Small intestine (tissue), 7 donors: ENCODE measurements around the gene CDK14. TPM values are rescaled to one million over a fixed set of nuclear protein-coding genes. Genes with fewer than 3 reads are reported as not detected.
A peak's percentile ranks its signal among the peaks of the same experiment; 100 is the strongest.
"Not testable (repeated sequence)": the region's sequence is repeated elsewhere in the genome, so short reads cannot be mapped to it uniquely, and the experiment has no call there.

Experiments
- DNase-seq, 2 donors: peaks; one replicate each; pipeline versions ENCODE4 v3.0.0 to v3.0.0-alpha.2; 2013
- FAIRE-seq: peaks from 2 replicates; lab custom pipeline; 2012; peaks lifted over from hg19 to GRCh38; lab: Jason Lieb, UNC
- H3K27ac ChIP-seq, 3 donors: one replicate each; pipeline ENCODE4 v1.5.1; 2013; ENCODE audit warnings: low read length in 2 of 3, mild to moderate bottlenecking in 2 of 3, control low read depth in 1 of 3, inconsistent platforms in 1 of 3, low read depth in 1 of 3, moderate library complexity in 1 of 3
- H3K27me3 ChIP-seq, 3 donors: one replicate each; pipeline ENCODE4 v1.6.1; 2013; ENCODE audit warnings: low read length in 3 of 3, inconsistent platforms in 1 of 3; ENCODE audit not compliant: control insufficient read depth in 3 of 3, insufficient read depth in 3 of 3
- H3K36me3 ChIP-seq, 3 donors: one replicate each; pipeline ENCODE4 v1.6.1; 2013; ENCODE audit warnings: low read length in 3 of 3, inconsistent platforms in 1 of 3, low read depth in 1 of 3, mild to moderate bottlenecking in 1 of 3, moderate library complexity in 1 of 3; ENCODE audit not compliant: control insufficient read depth in 3 of 3, insufficient read depth in 2 of 3
- H3K4me1 ChIP-seq, 3 donors: one replicate each; pipeline ENCODE4 v1.6.1; 2013; ENCODE audit warnings: low read length in 2 of 3, inconsistent platforms in 1 of 3, low read depth in 1 of 3, mild to moderate bottlenecking in 1 of 3, moderate library complexity in 1 of 3; ENCODE audit not compliant: control insufficient read depth in 3 of 3, insufficient read depth in 2 of 3
- H3K4me3 ChIP-seq, 3 donors: one replicate each; pipeline ENCODE4 v1.5.1; 2013; ENCODE audit warnings: low read length in 3 of 3, control low read depth in 1 of 3, inconsistent platforms in 1 of 3, low read depth in 1 of 3, mild to moderate bottlenecking in 1 of 3, moderate library complexity in 1 of 3
- H3K9me3 ChIP-seq, 2 donors: one replicate each; pipeline ENCODE4 v1.6.1; 2013; ENCODE audit warnings: low read depth in 1 of 2, low read length in 1 of 2; ENCODE audit not compliant: control insufficient read depth in 2 of 2, insufficient read depth in 1 of 2
- WGBS, 3 donors: extraction: QIAGEN DNeasy Blood & Tissue Kit; methylation state at CpG; one replicate each; pipeline ENCODE4 v1.1.7; 2013; 5-methylcytosine and 5-hydroxymethylcytosine counted together
- polyA plus RNA-seq, 4 donors: library from polyadenylated mRNA; stranded (reverse) in 3 of 4; unstranded in 1 of 4; fragments of 200-250 nt in 3 of 4; fragments of 120-200 nt in 1 of 4; gene quantifications; one replicate each; pipeline versions ENCODE4 v1.2.1 to v1.2.3, GENCODE V29; 2013
- donor health status: healthy with polysubstance abuse.
- donor health status: control.
- donor health status: control.
- donor health status: Bipolar disorder and iron deficiency.
- donor health status: healthy.

The CDK14 gene
- polyA plus RNA-seq, 4 donors, result 1.1 to 6.3 (median 2.0) TPM; not detected in 1

GRCh38 chr7:90764848-90765570 lies 168.9 kb downstream of the CDK14 start:
- H3K4me1 ChIP-seq, result peaks cover 0 to 23% (median 0%) of the 10 kb centered on the region in 3 donors
- no peaks in the 10 kb centered on the region for H3K36me3 ChIP-seq
- WGBS, 3 donors, result 83 to 88% (median 87%) methylated on average over 2 of the region's 2 CpGs
- DNase-seq (peak in 1 of 2 donors; percentile 33), FAIRE-seq (no peak)
- H3K9me3 ChIP-seq, result no peaks in the 10 kb centered on the region
- H3K27me3 ChIP-seq, result no peaks in the 10 kb centered on the region
- H3K27ac ChIP-seq, result no peak overlapping the region
- H3K4me3 ChIP-seq, result no peak overlapping the region

- DNase-seq, result peak; percentile 81 to 83
- H3K27me3 ChIP-seq, result no peaks in the 10 kb centered on the region
- no peaks in the 10 kb centered on the region for H3K36me3 ChIP-seq
- peaks cover 0 to 23% (median 0%) of the 10 kb centered on the region in 3 donors for H3K4me1 ChIP-seq
- FAIRE-seq, result no peak
- WGBS, 3 donors, result 56 to 70% (median 68%) methylated on average over 7 of the region's 7 CpGs
- H3K27ac ChIP-seq, result peak overlapping the region in 2 of 3 donors; percentile 39 to 73
- peaks cover 0 to 10% of the 10 kb centered on the region in 2 donors for H3K9me3 ChIP-seq
- H3K4me3 ChIP-seq, result no peak overlapping the region
These were observed 170.9 kb downstream of the CDK14 start for GRCh38 chr7:90766814-90767564.

- Histone ChIP-seq H3K36me3 (no peaks in the 10 kb centered on the region), H3K27ac (peak overlapping the region in 1 of 3 donors; percentile 73), H3K4me1 (peaks cover 0 to 23% (median 0%) of the 10 kb centered on the region in 3 donors), H3K9me3 (peaks cover 0 to 10% of the 10 kb centered on the region in 2 donors), H3K4me3 (no peak overlapping the region), H3K27me3 (no peaks in the 10 kb centered on the region)
- no peak for DNase-seq
- FAIRE-seq, result no peak
- WGBS, 3 donors, result 73 to 80% (median 77%) methylated on average over 6 of the region's 6 CpGs
These were observed 172.2 kb downstream of the CDK14 start for GRCh38 chr7:90768301-90768700.

GRCh38 chr7:90769036-90769435 lies 172.9 kb downstream of the CDK14 start:
- no peak overlapping the region for H3K4me3 ChIP-seq
- FAIRE-seq, result no peak
- H3K9me3 ChIP-seq, result peaks cover 0 to 10% of the 10 kb centered on the region in 2 donors
- H3K27me3 ChIP-seq, result no peaks in the 10 kb centered on the region
- no peak for DNase-seq
- H3K27ac ChIP-seq, result no peak overlapping the region
- no peaks in the 10 kb centered on the region for H3K36me3 ChIP-seq
- H3K4me1 ChIP-seq, result peaks cover 0 to 23% (median 0%) of the 10 kb centered on the region in 3 donors

- DNase-seq, H3K9me3 ChIP-seq, H3K27me3 ChIP-seq, FAIRE-seq, H3K4me3 ChIP-seq, H3K27ac ChIP-seq, H3K36me3 ChIP-seq: not testable (repeated sequence)
- H3K4me1 ChIP-seq, result peaks cover 0 to 23% (median 0%) of the 10 kb centered on the region in 3 donors
- 90 to 92% (median 91%) methylated on average over 5 of the region's 5 CpGs for WGBS, 3 donors
These were observed 173.4 kb downstream of the CDK14 start for GRCh38 chr7:90769566-90769965.

GRCh38 chr7:90771281-90771680 lies 175.2 kb downstream of the CDK14 start:
- DNase-seq (no peak), FAIRE-seq (no peak)
- peaks cover 0 to 10% of the 10 kb centered on the region in 2 donors for H3K9me3 ChIP-seq
- no peak overlapping the region for H3K27ac ChIP-seq
- H3K4me3 ChIP-seq, result no peak overlapping the region
- H3K36me3 ChIP-seq, result no peaks in the 10 kb centered on the region
- no peaks in the 10 kb centered on the region for H3K27me3 ChIP-seq
- peaks cover 0 to 16% (median 0%) of the 10 kb centered on the region in 3 donors for H3K4me1 ChIP-seq
- 78 to 94% (median 87%) methylated on average over 2 of the region's 2 CpGs for WGBS, 3 donors

- H3K27ac ChIP-seq, result no peak overlapping the region
- WGBS, 3 donors, result 71 to 83% (median 73%) methylated on average over 6 of the region's 6 CpGs
- H3K9me3 ChIP-seq, result peaks cover 0 to 10% of the 10 kb centered on the region in 2 donors
- DNase-seq (no peak), FAIRE-seq (no peak)
- H3K27me3 ChIP-seq, result no peaks in the 10 kb centered on the region
- H3K4me3 ChIP-seq, result no peak overlapping the region
- H3K36me3 ChIP-seq, result no peaks in the 10 kb centered on the region
- H3K4me1 ChIP-seq, result peaks cover 0 to 6% (median 0%) of the 10 kb centered on the region in 3 donors
These were observed 176.3 kb downstream of the CDK14 start for GRCh38 chr7:90772410-90772809.

GRCh38 chr7:90773269-90773668 lies 177.1 kb downstream of the CDK14 start:
- no peak overlapping the region for H3K27ac ChIP-seq
- H3K36me3 ChIP-seq, result no peaks in the 10 kb centered on the region
- WGBS, 3 donors, result 57 to 81% (median 70%) methylated on average over 3 of the region's 3 CpGs
- no peaks in the 10 kb centered on the region for H3K4me1 ChIP-seq
- peaks cover 0 to 10% of the 10 kb centered on the region in 2 donors for H3K9me3 ChIP-seq
- FAIRE-seq, result no peak
- no peaks in the 10 kb centered on the region for H3K27me3 ChIP-seq
- H3K4me3 ChIP-seq, result no peak overlapping the region
- DNase-seq, result no peak
